GM12801 (cell line): Measurements from ENCODE around the gene ZMYM2.

Experiments
- TF ChIP-seq, protein P1 (sequence below): IDR thresholded peaks from one replicate; pipeline ENCODE4 v1.5.1; 2011; ENCODE audit warnings: control low read depth; ENCODE audit not compliant: insufficient read length; ENCODE audit errors: extremely low read depth

ZMYM2 gene

DNA sequence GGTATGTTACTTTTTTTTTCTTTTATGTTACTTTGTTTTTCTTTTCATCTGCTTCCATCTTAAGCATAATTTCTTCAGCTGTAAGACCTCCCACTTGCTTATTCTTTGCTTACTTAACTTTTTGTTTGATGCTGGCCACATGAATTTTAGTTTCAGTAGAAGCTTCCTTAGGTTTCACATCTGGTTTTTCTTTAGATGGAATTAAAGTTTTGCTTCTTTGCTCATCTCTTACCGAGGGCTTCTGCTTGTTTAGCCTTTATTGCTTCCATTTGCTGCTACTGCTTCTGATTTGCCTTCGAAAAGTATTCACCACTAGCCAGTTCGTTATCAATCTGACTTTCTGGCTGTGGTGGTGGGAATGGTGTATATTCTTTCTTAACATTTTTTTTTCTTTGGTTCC is 111.4 kb downstream of the ZMYM2 start:
- TF ChIP-seq, protein P1, sequence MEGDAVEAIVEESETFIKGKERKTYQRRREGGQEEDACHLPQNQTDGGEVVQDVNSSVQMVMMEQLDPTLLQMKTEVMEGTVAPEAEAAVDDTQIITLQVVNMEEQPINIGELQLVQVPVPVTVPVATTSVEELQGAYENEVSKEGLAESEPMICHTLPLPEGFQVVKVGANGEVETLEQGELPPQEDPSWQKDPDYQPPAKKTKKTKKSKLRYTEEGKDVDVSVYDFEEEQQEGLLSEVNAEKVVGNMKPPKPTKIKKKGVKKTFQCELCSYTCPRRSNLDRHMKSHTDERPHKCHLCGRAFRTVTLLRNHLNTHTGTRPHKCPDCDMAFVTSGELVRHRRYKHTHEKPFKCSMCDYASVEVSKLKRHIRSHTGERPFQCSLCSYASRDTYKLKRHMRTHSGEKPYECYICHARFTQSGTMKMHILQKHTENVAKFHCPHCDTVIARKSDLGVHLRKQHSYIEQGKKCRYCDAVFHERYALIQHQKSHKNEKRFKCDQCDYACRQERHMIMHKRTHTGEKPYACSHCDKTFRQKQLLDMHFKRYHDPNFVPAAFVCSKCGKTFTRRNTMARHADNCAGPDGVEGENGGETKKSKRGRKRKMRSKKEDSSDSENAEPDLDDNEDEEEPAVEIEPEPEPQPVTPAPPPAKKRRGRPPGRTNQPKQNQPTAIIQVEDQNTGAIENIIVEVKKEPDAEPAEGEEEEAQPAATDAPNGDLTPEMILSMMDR = no peak

- TF ChIP-seq, protein P1 = no peak
Observed at GRCh38 chr13:20073775-20074174, 115.2 kb downstream of the ZMYM2 start.

- TF ChIP-seq, protein P1 = no peak
Observed at GRCh38 chr13:20074966-20075365, 116.4 kb downstream of the ZMYM2 start.

- TF ChIP-seq, protein P1 = no peak
Observed at GRCh38 chr13:20077086-20077485, 118.6 kb downstream of the ZMYM2 start.

GRCh38 chr13:20080377-20081164 is 122.0 kb downstream of the ZMYM2 start:
- TF ChIP-seq, protein P1 = no peak

DNA sequence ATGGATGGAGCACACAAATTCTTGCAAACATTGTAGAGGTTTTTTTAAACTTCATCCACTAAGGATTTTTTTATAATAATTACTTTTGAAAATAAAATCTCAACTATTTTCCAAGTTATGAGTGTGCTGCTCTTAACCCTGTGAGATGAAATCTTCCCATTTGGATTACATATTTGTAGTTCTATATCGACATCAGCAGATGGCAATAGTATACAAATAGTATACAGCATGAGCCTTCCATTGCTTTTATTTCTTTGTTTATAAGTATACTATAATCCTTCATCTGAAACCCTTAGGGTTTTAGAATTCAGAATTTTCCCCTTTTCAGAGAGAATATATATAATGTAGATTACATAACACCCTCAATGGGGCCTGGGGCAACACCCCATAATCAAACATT is 131.8 kb downstream of the ZMYM2 start:
- TF ChIP-seq, protein P1 = no peak

- TF ChIP-seq, protein P1 = no peak
Observed at GRCh38 chr13:20093951-20094350, 135.4 kb downstream of the ZMYM2 start.
